ENCODE data around the gene SLC25A3.

- TF ChIP-seq CHD2 (IDR thresholded peaks at IDR 0.05; ENCODE audit: low read length, partially characterized antibody) (no peak), POLR2AphosphoS5 (IDR thresholded peaks at IDR 0.05; ENCODE audit: low read depth, low read length) (no peak), CTCF (IDR thresholded peaks at IDR 0.05) (no peak), FOXM1 (IDR thresholded peaks at IDR 0.05; ENCODE audit: low read depth) (no peak), EZH2phosphoT487 (IDR thresholded peaks at IDR 0.05; ENCODE audit: borderline replicate concordance, low read depth) (no peak)
- TF ChIP-seq, protein P1, sequence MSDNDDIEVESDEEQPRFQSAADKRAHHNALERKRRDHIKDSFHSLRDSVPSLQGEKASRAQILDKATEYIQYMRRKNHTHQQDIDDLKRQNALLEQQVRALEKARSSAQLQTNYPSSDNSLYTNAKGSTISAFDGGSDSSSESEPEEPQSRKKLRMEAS (IDR thresholded peaks at IDR 0.05; ENCODE audit: low read depth): no peak
Observed at GRCh38 chr12:98587084-98587483, 6.4 kb upstream of the SLC25A3 start.

Measured in SK-N-SH (cell line).